Measurements from ENCODE around the gene CASP10. TPM values are rescaled to one million over a fixed set of nuclear protein-coding genes. Genes with fewer than 3 reads are reported as not detected.

CASP10 gene
- total RNA-seq, 4 donors from 2014 or later: 2.4 to 7.3 (median 3.6) TPM

GRCh38 chr2:201151127-201151981, 31.6 kb upstream of the CASP10 start:
- H3K4me3 ChIP-seq: no peak overlapping the region
- ATAC-seq (no peak), DNase-seq (no peak)
- in situ Hi-C loops (cut with MboI; ENCODE audit: low sequenced_read_pairs in 4 of 4) (loop anchor here in 1 of 4 donors (5.0 kb wide), 1 partner anchor 34 kb away; the partner anchor contains the start of gene CFLAR), intact Hi-C loops (cut with DNase I; ENCODE audit: low total_unique reads) (no loop called here)
- peaks cover 21 to 58% of the 10 kb centered on the region in 2 donors for H3K4me1 ChIP-seq
- H3K9me3 ChIP-seq: no peaks in the 10 kb centered on the region
- peaks cover 7 to 89% of the 10 kb centered on the region in 2 donors for H3K36me3 ChIP-seq
- TF ChIP-seq POLR2A (IDR thresholded peaks at IDR 0.05): no peak
- no peak for TF ChIP-seq CTCF (IDR thresholded peaks at IDR 0.05 in 4 of 5, conservative IDR thresholded peaks at IDR 0.05 in 1 of 5)
- H3K27ac ChIP-seq: peak overlapping the region; percentile 66 to 81 (median 76)
- no peaks in the 10 kb centered on the region for H3K27me3 ChIP-seq

- no peak for DNase-seq
- peak in 1 of 2 donors; percentile 5 for ATAC-seq
- in situ Hi-C loops (cut with MboI; ENCODE audit: low sequenced_read_pairs in 4 of 4): loop anchor here in 1 of 4 donors (5.0 kb wide), 1 partner anchor 35 kb away; the partner anchor contains the start of gene CFLAR
Observed at GRCh38 chr2:201152517-201152916, 30.4 kb upstream of the CASP10 start.

GRCh38 chr2:201152999-201153815, 29.7 kb upstream of the CASP10 start:
- ATAC-seq (no peak), DNase-seq (no peak)
- Histone ChIP-seq H3K27me3 (no peaks in the 10 kb centered on the region), H3K36me3 (peaks cover 12 to 95% of the 10 kb centered on the region in 2 donors), H3K27ac (peak overlapping the region; percentile 66 to 81 (median 76)), H3K4me3 (no peak overlapping the region), H3K4me1 (peaks cover 30 to 63% of the 10 kb centered on the region in 2 donors), H3K9me3 (no peaks in the 10 kb centered on the region)
- TF ChIP-seq CTCF (IDR thresholded peaks at IDR 0.05 in 4 of 5, conservative IDR thresholded peaks at IDR 0.05 in 1 of 5): no peak
- no peak for TF ChIP-seq POLR2A (IDR thresholded peaks at IDR 0.05)
- intact Hi-C loops (cut with DNase I; ENCODE audit: low total_unique reads) (no loop called here), in situ Hi-C loops (cut with MboI; ENCODE audit: low sequenced_read_pairs in 4 of 4) (loop anchor here in 1 of 4 donors (5.0 kb wide), 1 partner anchor 36 kb away; the partner anchor contains the start of gene CFLAR)

More at GRCh38 chr2:201152517-201152916, 30.4 kb upstream of the CASP10 start:
- H3K9me3 ChIP-seq: no peaks in the 10 kb centered on the region
- peaks cover 23 to 59% of the 10 kb centered on the region in 2 donors for H3K4me1 ChIP-seq
- peak overlapping the region; percentile 66 to 81 (median 76) for H3K27ac ChIP-seq
- intact Hi-C loops (cut with DNase I; ENCODE audit: low total_unique reads): no loop called here
- no peak overlapping the region for H3K4me3 ChIP-seq
- TF ChIP-seq CTCF (IDR thresholded peaks at IDR 0.05 in 4 of 5, conservative IDR thresholded peaks at IDR 0.05 in 1 of 5): no peak
- no peak for TF ChIP-seq POLR2A (IDR thresholded peaks at IDR 0.05)
- H3K36me3 ChIP-seq: peaks cover 7 to 90% of the 10 kb centered on the region in 2 donors
- no peaks in the 10 kb centered on the region for H3K27me3 ChIP-seq

- H3K4me1 ChIP-seq: peaks cover 29 to 53% of the 10 kb centered on the region in 2 donors
- peaks cover 8 to 95% of the 10 kb centered on the region in 2 donors for H3K36me3 ChIP-seq
- H3K4me3 ChIP-seq: no peak overlapping the region
- DNase-seq (no peak), ATAC-seq (no peak)
- H3K27ac ChIP-seq: peak overlapping the region; percentile 21 to 81 (median 56)
- no peak for TF ChIP-seq POLR2A (IDR thresholded peaks at IDR 0.05)
- TF ChIP-seq CTCF (IDR thresholded peaks at IDR 0.05 in 4 of 5, conservative IDR thresholded peaks at IDR 0.05 in 1 of 5): no peak
- in situ Hi-C loops (cut with MboI; ENCODE audit: low sequenced_read_pairs in 4 of 4) (loop anchor here in 1 of 4 donors (5.0 kb wide), 1 partner anchor 38 kb away; the partner anchor contains the start of gene CFLAR), intact Hi-C loops (cut with DNase I; ENCODE audit: low total_unique reads) (no loop called here)
- no peaks in the 10 kb centered on the region for H3K27me3 ChIP-seq
- H3K9me3 ChIP-seq: no peaks in the 10 kb centered on the region
Observed at GRCh38 chr2:201154615-201155399, 28.1 kb upstream of the CASP10 start.

Data from gastrocnemius medialis (tissue), 4 donors.